Activated CD8-positive, alpha-beta memory T cell treated with anti-CD3 and anti-CD28 coated beads, Interleukin-2, amount 50 U/mL, for 24 hours (primary cell): ENCODE results near the gene PTPN6.
A peak's percentile ranks its signal among the peaks of the same experiment; 100 is the strongest.

Experiments
- DNase-seq: peaks from one replicate; pipeline ENCODE4 v3.0.0-alpha.2; 2020; ENCODE audit errors: extremely low read depth

The PTPN6 gene

GRCh38 chr12:6956021-6956727, 5.0 kb downstream of the PTPN6 start:
- DNase-seq, result no peak

- DNase-seq, result no peak
Observed at GRCh38 chr12:6957151-6957701, 6.1 kb downstream of the PTPN6 start.

GRCh38 chr12:6957741-6958608, 6.8 kb downstream of the PTPN6 start:
- DNase-seq, result no peak

- DNase-seq, result no peak
Observed at GRCh38 chr12:6958609-6959057, 7.5 kb downstream of the PTPN6 start.

GRCh38 chr12:6959058-6959804, 8.1 kb downstream of the PTPN6 start:
- DNase-seq, result no peak

GRCh38 chr12:6959805-6960592, 8.8 kb downstream of the PTPN6 start:
- no peak for DNase-seq

- no peak for DNase-seq
Observed at GRCh38 chr12:6960593-6961277, 9.6 kb downstream of the PTPN6 start.

- DNase-seq, result peak; percentile 87
Observed at GRCh38 chr12:6961278-6961694, 10.1 kb downstream of the PTPN6 start.

GRCh38 chr12:6961695-6962284, 10.6 kb downstream of the PTPN6 start:
- DNase-seq, result no peak

GRCh38 chr12:6962285-6963015, 11.3 kb downstream of the PTPN6 start:
- DNase-seq, result no peak

GRCh38 chr12:6963016-6963731, 12.0 kb downstream of the PTPN6 start:
- no peak for DNase-seq

- DNase-seq, result no peak
Observed at GRCh38 chr12:6963791-6964413, 12.7 kb downstream of the PTPN6 start.

GRCh38 chr12:6964605-6965025, 13.5 kb downstream of the PTPN6 start:
- DNase-seq, result no peak

- peak; percentile 77 for DNase-seq
Observed at GRCh38 chr12:6965026-6965661, 14.0 kb downstream of the PTPN6 start.

- no peak for DNase-seq
Observed at GRCh38 chr12:6965714-6966113, 14.6 kb downstream of the PTPN6 start.

- no peak for DNase-seq
Observed at GRCh38 chr12:6966351-6966750, 15.2 kb downstream of the PTPN6 start.

- no peak for DNase-seq
Observed at GRCh38 chr12:6967651-6968100, 16.5 kb downstream of the PTPN6 start.

- no peak for DNase-seq
Observed at GRCh38 chr12:6968426-6968825, 17.3 kb downstream of the PTPN6 start.
